Mesenchymal stem cell (in vitro differentiated cells and primary cell): ENCODE data around the gene DGCR6.
"Not testable (repeated sequence)": the region's sequence is repeated elsewhere in the genome, so short reads cannot be mapped to it uniquely, and the experiment has no call there.

Experiments used
- DNase-seq: peaks from one replicate; pipeline ENCODE4 v3.0.0-alpha.2; 2013
- H2AFZ ChIP-seq: one replicate; pipeline ENCODE4 v1.6.1; 2013; ENCODE audit warnings: low read depth, mild to moderate bottlenecking, control low read depth, inconsistent platforms, low read length, moderate library complexity
- H2AK5ac ChIP-seq: 2 replicates; pipeline ENCODE4 v1.6.1; 2013; ENCODE audit warnings: low read length, moderate library complexity, mild to moderate bottlenecking, inconsistent platforms; ENCODE audit not compliant: severe bottlenecking
- H2BK120ac ChIP-seq: one replicate; pipeline ENCODE4 v1.6.1; 2013; ENCODE audit warnings: low read depth, mild to moderate bottlenecking, inconsistent platforms, low read length, moderate library complexity
- H2BK12ac ChIP-seq, 2 experiments: one replicate each; pipeline ENCODE4 v1.6.1; 2013; ENCODE audit warnings: inconsistent platforms in 2 of 2, low read length in 2 of 2, mild to moderate bottlenecking in 2 of 2, moderate library complexity in 2 of 2, control low read depth in 1 of 2
- H2BK15ac ChIP-seq: one replicate; pipeline ENCODE4 v1.6.1; 2013; ENCODE audit warnings: mild to moderate bottlenecking, low read depth, inconsistent platforms; ENCODE audit not compliant: poor library complexity, severe bottlenecking
- H2BK5ac ChIP-seq: 2 replicates; pipeline ENCODE4 v1.6.1; 2013; ENCODE audit warnings: low read depth, mild to moderate bottlenecking, low read length, control low read depth, inconsistent platforms; ENCODE audit not compliant: poor library complexity, severe bottlenecking
- H3K14ac ChIP-seq, 2 experiments: one replicate each; pipeline ENCODE4 v1.6.1; 2013; ENCODE audit warnings: inconsistent platforms in 2 of 2, low read length in 2 of 2, control low read depth in 1 of 2, mild to moderate bottlenecking in 1 of 2, moderate library complexity in 1 of 2
- H3K18ac ChIP-seq, 2 experiments: one replicate each; pipeline ENCODE4 v1.6.1; 2013; ENCODE audit warnings: inconsistent platforms in 2 of 2, low read length in 2 of 2, control low read depth in 1 of 2, low read depth in 1 of 2, mild to moderate bottlenecking in 1 of 2
- H3K23ac ChIP-seq, 2 experiments: one replicate each; pipeline ENCODE4 v1.6.1; 2013; ENCODE audit warnings: inconsistent platforms in 2 of 2, low read length in 2 of 2, mild to moderate bottlenecking in 2 of 2, moderate library complexity in 2 of 2, control low read depth in 1 of 2
- H3K27ac ChIP-seq: 2 replicates; pipeline ENCODE4 v1.5.1; 2013; ENCODE audit warnings: mild to moderate bottlenecking, moderate library complexity, low read length, control low read depth, inconsistent platforms; ENCODE audit not compliant: poor library complexity, severe bottlenecking
- H3K27me3 ChIP-seq, 2 experiments: 2 replicates each; pipeline versions ENCODE4 v1.6.1 to v1.7.0; 2013; ENCODE audit warnings: low read length in 2 of 2, mild to moderate bottlenecking in 2 of 2, moderate library complexity in 2 of 2, control low read depth in 1 of 2, inconsistent platforms in 1 of 2; ENCODE audit not compliant: control insufficient read depth in 1 of 2, insufficient read depth in 1 of 2
- H3K36me3 ChIP-seq, 2 experiments: 2 replicates each; pipeline versions ENCODE4 v1.6.1 to v1.7.0; 2013; ENCODE audit warnings: low read length in 2 of 2, control low read depth in 1 of 2, inconsistent platforms in 1 of 2, low read depth in 1 of 2, mild to moderate bottlenecking in 1 of 2; ENCODE audit not compliant: insufficient read depth in 2 of 2, control insufficient read depth in 1 of 2
- H3K4ac ChIP-seq, 2 experiments: one replicate each; pipeline ENCODE4 v1.6.1; 2013; ENCODE audit warnings: inconsistent platforms in 2 of 2, low read length in 2 of 2, mild to moderate bottlenecking in 2 of 2, moderate library complexity in 2 of 2, control low read depth in 1 of 2, low read depth in 1 of 2
- H3K4me1 ChIP-seq: 2 replicates; pipeline ENCODE4 v1.6.1; 2013; ENCODE audit warnings: low read depth, low read length, control low read depth; ENCODE audit not compliant: control insufficient read depth, insufficient read depth
- H3K4me2 ChIP-seq: 2 replicates; pipeline ENCODE4 v1.6.1; 2013; ENCODE audit warnings: low read length, mild to moderate bottlenecking, inconsistent platforms; ENCODE audit not compliant: poor library complexity, severe bottlenecking
- H3K4me3 ChIP-seq, 2 experiments: 2 replicates each; pipeline versions ENCODE4 v1.5.1 to v1.7.0; 2013; ENCODE audit warnings: low read length in 2 of 2, mild to moderate bottlenecking in 2 of 2, control low read depth in 1 of 2, low read depth in 1 of 2; ENCODE audit not compliant: insufficient read depth in 1 of 2
- H3K79me1 ChIP-seq: replicated peaks from 2 replicates; pipeline ENCODE4 v1.6.1; 2013; ENCODE audit warnings: mild to moderate bottlenecking, control low read depth, low read length, inconsistent platforms; ENCODE audit not compliant: poor library complexity, severe bottlenecking
- H3K9ac ChIP-seq: 2 replicates; pipeline ENCODE4 v1.7.0; 2013; ENCODE audit warnings: mild to moderate bottlenecking, low read length, moderate library complexity
- H3K9me3 ChIP-seq: 2 replicates; pipeline ENCODE4 v1.7.0; 2013; ENCODE audit warnings: mild to moderate bottlenecking, low read length; ENCODE audit not compliant: control insufficient read depth
- H4K8ac ChIP-seq: one replicate; pipeline ENCODE4 v1.6.1; 2013; ENCODE audit warnings: inconsistent platforms, mild to moderate bottlenecking, low read length, moderate library complexity
- H4K91ac ChIP-seq: one replicate; pipeline ENCODE4 v1.6.1; 2013; ENCODE audit warnings: mild to moderate bottlenecking, low read length, inconsistent platforms
- WGBS: methylation state at CpG from one replicate; pipeline ENCODE4 v1.1.7; 2013; ENCODE audit warnings: mixed read lengths; 5-methylcytosine and 5-hydroxymethylcytosine counted together

Gene DGCR6

DNA sequence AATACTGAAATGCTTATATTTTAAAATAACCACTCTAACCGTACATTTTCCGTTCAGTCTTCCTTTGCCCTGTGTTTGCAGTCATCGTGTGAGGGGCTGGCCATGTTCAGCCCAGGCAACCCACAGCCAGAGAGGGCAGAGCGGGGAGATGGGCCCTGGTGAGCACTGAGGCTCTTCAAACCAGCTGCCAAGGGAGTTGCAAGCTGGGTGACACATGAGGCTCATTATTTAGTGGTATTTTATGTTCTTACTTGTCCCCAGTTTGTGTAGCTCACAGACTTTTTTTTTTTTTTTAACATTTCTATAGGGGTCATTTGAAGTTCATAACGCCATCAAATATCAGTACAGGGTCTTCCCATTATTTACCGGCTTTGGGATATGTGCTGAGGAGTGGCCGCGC lies 18.0 kb upstream of the DGCR6 start:
- H3K27ac ChIP-seq = no peak overlapping the region
- DNase-seq = no peak
- H3K27me3 ChIP-seq = no peaks in the 10 kb centered on the region
- H3K36me3 ChIP-seq = no peaks in the 10 kb centered on the region
- H3K4me3 ChIP-seq = no peak overlapping the region
- no peaks in the 10 kb centered on the region for H3K9me3 ChIP-seq
- no peaks in the 10 kb centered on the region for H3K79me1 ChIP-seq
- H3K4me1 ChIP-seq = no peaks in the 10 kb centered on the region
- H3K4me2 ChIP-seq = no peak overlapping the region
- H3K4ac ChIP-seq = no peak overlapping the region
- WGBS = no CpG with 5 or more reads among the region's 8 CpGs
- H2BK5ac ChIP-seq = no peak overlapping the region
- H3K14ac ChIP-seq = no peak overlapping the region
- H3K9ac ChIP-seq = no peak overlapping the region
- H4K91ac ChIP-seq = no peak overlapping the region
- H2AK5ac ChIP-seq = no peak overlapping the region
- H2BK12ac ChIP-seq = no peak overlapping the region
- H2BK120ac ChIP-seq = no peak overlapping the region
- no peak overlapping the region for H3K23ac ChIP-seq
- H3K18ac ChIP-seq = no peak overlapping the region
- no peak overlapping the region for H4K8ac ChIP-seq
- H2BK15ac ChIP-seq = no peak overlapping the region
- H2AFZ ChIP-seq = no peak overlapping the region

DNA sequence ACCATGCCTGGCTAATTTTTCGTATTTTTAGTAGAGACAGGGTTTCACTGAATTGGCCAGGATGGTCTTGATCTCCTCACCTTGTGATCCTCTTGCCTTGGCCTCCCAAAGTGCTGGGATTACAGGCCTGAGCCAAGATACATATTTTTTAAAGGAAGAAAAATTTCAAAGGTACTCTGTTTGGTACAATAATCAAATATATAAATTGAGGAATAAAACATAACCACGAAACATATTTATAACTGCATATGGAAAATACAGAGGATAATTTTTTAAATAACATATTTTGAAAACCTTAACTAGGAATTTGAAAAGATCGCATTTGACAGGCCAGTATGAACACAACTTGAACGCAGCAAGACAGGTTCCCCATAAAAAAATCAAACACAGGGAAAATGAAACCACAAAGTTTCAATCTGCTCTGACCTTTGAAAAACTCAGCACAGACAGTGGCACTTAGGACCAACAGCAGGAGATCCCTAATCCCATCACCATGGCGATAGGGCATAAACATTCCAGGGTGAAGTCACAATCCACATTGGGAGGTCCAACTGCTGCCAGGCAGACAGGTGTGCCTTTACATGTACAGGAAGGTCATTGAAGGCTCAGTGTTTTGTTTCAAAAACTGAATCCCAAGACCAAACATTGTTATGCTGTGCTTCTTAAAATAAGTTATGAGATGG lies 15.5 kb upstream of the DGCR6 start:
- H3K4ac ChIP-seq, H2BK12ac ChIP-seq, H3K4me2 ChIP-seq, H3K9ac ChIP-seq, H2BK120ac ChIP-seq, H3K4me3 ChIP-seq, H2BK15ac ChIP-seq, H3K79me1 ChIP-seq, H2AFZ ChIP-seq, H2AK5ac ChIP-seq, H3K27ac ChIP-seq, H3K4me1 ChIP-seq, H3K36me3 ChIP-seq, H4K8ac ChIP-seq, H2BK5ac ChIP-seq, H3K27me3 ChIP-seq, H3K18ac ChIP-seq, H3K9me3 ChIP-seq, H4K91ac ChIP-seq, DNase-seq, H3K23ac ChIP-seq, H3K14ac ChIP-seq: not testable (repeated sequence)
- WGBS = no CpG with 5 or more reads among the region's 5 CpGs

DNA sequence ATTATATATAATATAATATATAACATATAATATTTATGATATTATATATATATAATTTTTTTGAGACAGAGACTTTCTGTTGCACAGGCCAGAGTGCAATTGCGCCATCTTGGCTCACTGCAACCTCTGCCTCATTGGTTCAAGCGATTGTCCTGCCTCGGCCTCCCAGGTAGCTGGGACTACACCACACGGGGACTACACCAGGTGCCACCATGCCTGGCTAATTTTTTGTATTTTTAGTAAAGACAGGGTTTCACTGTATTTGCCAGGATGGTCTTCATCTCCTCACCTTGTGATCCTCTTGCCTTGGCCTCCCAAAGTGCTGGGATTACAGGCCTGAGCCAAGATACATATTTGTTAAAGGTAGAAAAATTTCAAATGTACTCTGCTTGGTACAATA lies 12.3 kb upstream of the DGCR6 start:
- H2BK15ac ChIP-seq, DNase-seq, H2BK120ac ChIP-seq, H3K79me1 ChIP-seq, H3K4me1 ChIP-seq, H3K9ac ChIP-seq, H3K36me3 ChIP-seq, H3K27ac ChIP-seq, H2BK5ac ChIP-seq, H3K14ac ChIP-seq, H3K9me3 ChIP-seq, H4K8ac ChIP-seq, H3K27me3 ChIP-seq, H2AFZ ChIP-seq, H3K4me2 ChIP-seq, H4K91ac ChIP-seq, H3K4me3 ChIP-seq, H2AK5ac ChIP-seq, H2BK12ac ChIP-seq, H3K18ac ChIP-seq, H3K23ac ChIP-seq, H3K4ac ChIP-seq: not testable (repeated sequence)
- WGBS = no CpG with 5 or more reads among the region's 4 CpGs

DNA sequence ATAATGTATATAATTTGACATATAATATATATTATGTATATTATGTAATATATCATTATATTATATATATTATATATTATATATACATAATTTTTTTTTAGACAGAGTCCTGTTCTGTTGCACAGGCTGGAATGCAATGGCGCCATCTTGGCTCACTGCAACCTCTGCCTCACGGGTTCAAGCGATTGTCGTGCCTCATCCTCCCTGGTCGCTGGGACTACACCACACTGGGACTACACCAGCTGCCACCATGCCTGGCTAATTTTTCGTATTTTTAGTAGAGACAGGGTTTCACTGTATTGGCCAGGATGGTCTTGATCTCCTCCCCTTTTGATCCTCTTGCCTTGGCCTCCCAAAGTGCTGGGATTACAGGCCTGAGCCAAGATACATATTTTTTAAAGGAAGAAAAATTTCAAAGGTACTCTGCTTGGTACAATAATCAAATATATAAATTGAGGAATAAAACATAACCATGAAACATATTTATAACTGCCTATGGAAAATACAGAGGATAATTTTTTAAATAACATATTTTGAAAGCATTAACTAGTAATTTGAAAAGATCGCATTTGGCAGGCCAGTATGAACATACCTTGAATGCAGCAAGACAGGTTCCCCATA lies 10.0 kb upstream of the DGCR6 start:
- DNase-seq, H3K9me3 ChIP-seq, H2BK12ac ChIP-seq, H3K36me3 ChIP-seq, H2AK5ac ChIP-seq, H2BK120ac ChIP-seq, H3K18ac ChIP-seq, H3K4me3 ChIP-seq, H3K4me1 ChIP-seq, H3K27ac ChIP-seq, H3K4ac ChIP-seq, H3K79me1 ChIP-seq, H3K23ac ChIP-seq, H2BK15ac ChIP-seq, H3K9ac ChIP-seq, H3K27me3 ChIP-seq, H4K91ac ChIP-seq, H2BK5ac ChIP-seq, H4K8ac ChIP-seq, H3K4me2 ChIP-seq, H3K14ac ChIP-seq, H2AFZ ChIP-seq: not testable (repeated sequence)
- no CpG with 5 or more reads among the region's 7 CpGs for WGBS
